Caco-2 (cell line): Measurements from ENCODE around the gene MRPS30. TPM values are rescaled to one million over a fixed set of nuclear protein-coding genes. Genes with fewer than 3 reads are reported as not detected.

Source experiments
- BruUV-seq: library from RNA; stranded (reverse); fragments of 400-500 nt; replicated peaks from 2 replicates; lab custom pipeline; 2021; lab: Mats Ljungman, UMichigan
- CTCF ChIA-PET: fragments of 300-600 bp; sonication (Branson Sonifier 250); formaldehyde crosslinking; loops from one replicate; lab custom pipeline; 2022; ENCODE audit warnings: antibody characterized with exemption; lab: Charles Lee
- POLR2A ChIA-PET: fragments of 300-600 bp; sonication (Branson Sonifier 250); formaldehyde crosslinking; loops from one replicate; lab custom pipeline; 2022; ENCODE audit warnings: antibody characterized with exemption; lab: Charles Lee
- DNase-seq, 2 experiments: peaks; one replicate each; pipeline versions ENCODE4 v3.0.0 to v3.0.0-alpha.2; 2020 to 2022
- H3K27me3 ChIP-seq: replicated peaks from 2 replicates; pipeline ENCODE4 v1.6.0; 2011; ENCODE audit warnings: low read length; ENCODE audit not compliant: control insufficient read depth, insufficient read depth
- H3K36me3 ChIP-seq: 2 replicates; pipeline ENCODE4 v1.5.1; 2011; ENCODE audit warnings: low read length; ENCODE audit not compliant: control insufficient read depth, insufficient read depth
- H3K4me1 ChIP-seq: fragments of 250-450 bp; sonication (Bioruptor Pico); 2 replicates; pipeline ENCODE4 v1.5.1; 2020; ENCODE audit warnings: mild to moderate bottlenecking
- H3K4me3 ChIP-seq: 2 replicates; pipeline ENCODE4 v1.5.1; 2011; ENCODE audit warnings: low read depth, mild to moderate bottlenecking, control low read depth, low read length
- H3K9me3 ChIP-seq: fragments of 250-450 bp; sonication (Bioruptor Pico); 2 replicates; pipeline ENCODE4 v1.5.1; 2020; ENCODE audit warnings: mild to moderate bottlenecking, moderate library complexity
- H3K27ac Mint-ChIP-seq: one replicate; pipeline ENCODE4 v1.8.0; 2022; ENCODE audit warnings: mixed read lengths; ENCODE audit not compliant: unreplicated experiment
- H3K27me3 Mint-ChIP-seq: one replicate; pipeline ENCODE4 v1.8.0; 2022; ENCODE audit warnings: mixed read lengths; ENCODE audit not compliant: insufficient read depth, unreplicated experiment
- H3K36me3 Mint-ChIP-seq: one replicate; pipeline ENCODE4 v1.8.0; 2022; ENCODE audit warnings: mild to moderate bottlenecking, mixed read lengths; ENCODE audit not compliant: insufficient read depth, unreplicated experiment
- H3K4me1 Mint-ChIP-seq: one replicate; pipeline ENCODE4 v1.8.0; 2022; ENCODE audit warnings: low read depth, mixed read lengths; ENCODE audit not compliant: unreplicated experiment
- H3K4me3 Mint-ChIP-seq: one replicate; pipeline ENCODE4 v1.8.0; 2022; ENCODE audit warnings: mild to moderate bottlenecking, moderate library complexity, mixed read lengths; ENCODE audit not compliant: unreplicated experiment
- H3K9me3 Mint-ChIP-seq: one replicate; pipeline ENCODE4 v1.8.0; 2022; ENCODE audit warnings: mixed read lengths; ENCODE audit not compliant: unreplicated experiment
- intact Hi-C: fragments of 100-400 bp; cut with micrococcal nuclease; formaldehyde crosslinking; loops from one replicate; pipeline ENCODE4 v1.10.0; 2022; ENCODE audit not compliant: unreplicated experiment
- total RNA-seq: library from RNA; stranded (reverse); gene quantifications from 2 replicates; pipeline ENCODE4 v1.2.3, GENCODE V29; 2022
- TF ChIP-seq, protein P1 (sequence below), 2 experiments: fragments of 200-600 bp in 1 of 2; IDR thresholded peaks; 1 replicate in 1 of 2; 2 replicates in 1 of 2; pipeline versions ENCODE4 v1.5.1 to v1.8.0; 2011 to 2022; ENCODE audit warnings: antibody characterized with exemption in 1 of 2, control low read depth in 1 of 2, inconsistent platforms in 1 of 2, low read depth in 1 of 2, low read length in 1 of 2, mild to moderate bottlenecking in 1 of 2, moderate library complexity in 1 of 2; ENCODE audit not compliant: insufficient read depth in 1 of 2, severe bottlenecking in 1 of 2, unreplicated experiment in 1 of 2

Gene MRPS30
- total RNA-seq, 1 experiment from 2014 or later: 62.2 TPM

DNA sequence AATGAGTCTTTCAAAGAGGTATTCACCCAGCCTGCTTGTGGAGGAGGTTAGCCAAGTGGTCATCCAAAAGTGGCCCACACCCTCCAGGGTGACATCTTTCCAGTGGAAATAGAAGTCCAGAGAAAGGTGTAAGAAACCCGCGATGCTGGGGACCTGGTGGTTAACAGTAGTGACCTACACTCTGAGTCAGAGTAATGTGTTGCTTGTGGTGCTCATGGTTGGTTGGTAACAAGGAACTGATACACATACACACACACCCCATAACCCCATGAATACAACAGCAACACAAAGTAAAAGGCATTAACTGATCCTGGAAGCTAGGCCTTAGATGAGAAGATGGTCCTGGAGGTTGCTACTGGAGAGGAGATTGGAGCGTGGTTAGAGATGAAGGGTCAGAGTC lies 26.9 kb downstream of the MRPS30 start:
- H3K27ac Mint-ChIP-seq: no peak overlapping the region
- DNase-seq: no peak
- H3K9me3 ChIP-seq: peaks cover 11% of the 10 kb centered on the region
- H3K4me1 Mint-ChIP-seq: no peaks in the 10 kb centered on the region
- no TSS peak for BruUV-seq
- no peaks in the 10 kb centered on the region for H3K36me3 Mint-ChIP-seq
- H3K4me3 ChIP-seq: no peak overlapping the region
- no peaks in the 10 kb centered on the region for H3K27me3 Mint-ChIP-seq
- TF ChIP-seq, protein P1, sequence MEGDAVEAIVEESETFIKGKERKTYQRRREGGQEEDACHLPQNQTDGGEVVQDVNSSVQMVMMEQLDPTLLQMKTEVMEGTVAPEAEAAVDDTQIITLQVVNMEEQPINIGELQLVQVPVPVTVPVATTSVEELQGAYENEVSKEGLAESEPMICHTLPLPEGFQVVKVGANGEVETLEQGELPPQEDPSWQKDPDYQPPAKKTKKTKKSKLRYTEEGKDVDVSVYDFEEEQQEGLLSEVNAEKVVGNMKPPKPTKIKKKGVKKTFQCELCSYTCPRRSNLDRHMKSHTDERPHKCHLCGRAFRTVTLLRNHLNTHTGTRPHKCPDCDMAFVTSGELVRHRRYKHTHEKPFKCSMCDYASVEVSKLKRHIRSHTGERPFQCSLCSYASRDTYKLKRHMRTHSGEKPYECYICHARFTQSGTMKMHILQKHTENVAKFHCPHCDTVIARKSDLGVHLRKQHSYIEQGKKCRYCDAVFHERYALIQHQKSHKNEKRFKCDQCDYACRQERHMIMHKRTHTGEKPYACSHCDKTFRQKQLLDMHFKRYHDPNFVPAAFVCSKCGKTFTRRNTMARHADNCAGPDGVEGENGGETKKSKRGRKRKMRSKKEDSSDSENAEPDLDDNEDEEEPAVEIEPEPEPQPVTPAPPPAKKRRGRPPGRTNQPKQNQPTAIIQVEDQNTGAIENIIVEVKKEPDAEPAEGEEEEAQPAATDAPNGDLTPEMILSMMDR (IDR thresholded peaks at IDR 0.05; ENCODE audit: insufficient read depth in 1 of 2, low read depth in 1 of 2, low read length in 1 of 2, severe bottlenecking in 1 of 2, unreplicated experiment in 1 of 2): no peak
- ChIA-PET POLR2A (no interaction called here), CTCF (no interaction called here)
- H3K27me3 ChIP-seq: no peaks in the 10 kb centered on the region
- no peaks in the 10 kb centered on the region for H3K36me3 ChIP-seq
- no peaks in the 10 kb centered on the region for H3K4me1 ChIP-seq
- H3K4me3 Mint-ChIP-seq: no peak overlapping the region
- H3K9me3 Mint-ChIP-seq: peaks cover 12% of the 10 kb centered on the region
- intact Hi-C loops: no loop called here

GRCh38 chr5:44839018-44839681 lies 30.4 kb downstream of the MRPS30 start:
- Mint-ChIP-seq H3K36me3 (no peaks in the 10 kb centered on the region), H3K9me3 (peaks cover 12% of the 10 kb centered on the region), H3K4me1 (no peaks in the 10 kb centered on the region), H3K27ac (no peak overlapping the region), H3K4me3 (no peak overlapping the region), H3K27me3 (no peaks in the 10 kb centered on the region)
- intact Hi-C loops: no loop called here
- peaks cover 11% of the 10 kb centered on the region for H3K9me3 ChIP-seq
- CTCF ChIA-PET: no interaction called here
- H3K4me3 ChIP-seq: no peak overlapping the region
- TF ChIP-seq, protein P1 (IDR thresholded peaks at IDR 0.05; ENCODE audit: insufficient read depth in 1 of 2, low read depth in 1 of 2, low read length in 1 of 2, severe bottlenecking in 1 of 2, unreplicated experiment in 1 of 2): no peak
- H3K4me1 ChIP-seq: no peaks in the 10 kb centered on the region
- no peak for DNase-seq
- no peaks in the 10 kb centered on the region for H3K27me3 ChIP-seq
- POLR2A ChIA-PET: no interaction called here
- no peaks in the 10 kb centered on the region for H3K36me3 ChIP-seq
- no TSS peak for BruUV-seq

- Histone ChIP-seq H3K27me3 (no peaks in the 10 kb centered on the region), H3K4me1 (no peaks in the 10 kb centered on the region), H3K36me3 (no peaks in the 10 kb centered on the region), H3K9me3 (peaks cover 11% of the 10 kb centered on the region), H3K4me3 (no peak overlapping the region)
- Mint-ChIP-seq H3K4me3 (no peak overlapping the region), H3K4me1 (no peaks in the 10 kb centered on the region), H3K9me3 (peaks cover 12% of the 10 kb centered on the region), H3K36me3 (no peaks in the 10 kb centered on the region), H3K27ac (no peak overlapping the region), H3K27me3 (peaks cover 6% of the 10 kb centered on the region)
- CTCF ChIA-PET: no interaction called here
- POLR2A ChIA-PET: no interaction called here
- TF ChIP-seq, protein P1 (IDR thresholded peaks at IDR 0.05; ENCODE audit: insufficient read depth in 1 of 2, low read depth in 1 of 2, low read length in 1 of 2, severe bottlenecking in 1 of 2, unreplicated experiment in 1 of 2): no peak
- intact Hi-C loops: no loop called here
- no TSS peak for BruUV-seq
- DNase-seq: no peak
These were observed 33.9 kb downstream of the MRPS30 start for GRCh38 chr5:44842496-44843282.
